Measurements from ENCODE around the gene EBF3. TPM values are rescaled to one million over a fixed set of nuclear protein-coding genes. Genes with fewer than 3 reads are reported as not detected.
A peak's percentile ranks its signal among the peaks of the same experiment; 100 is the strongest.

The EBF3 gene
- total RNA-seq, 1 donor from 2014 or later = not detected

DNA sequence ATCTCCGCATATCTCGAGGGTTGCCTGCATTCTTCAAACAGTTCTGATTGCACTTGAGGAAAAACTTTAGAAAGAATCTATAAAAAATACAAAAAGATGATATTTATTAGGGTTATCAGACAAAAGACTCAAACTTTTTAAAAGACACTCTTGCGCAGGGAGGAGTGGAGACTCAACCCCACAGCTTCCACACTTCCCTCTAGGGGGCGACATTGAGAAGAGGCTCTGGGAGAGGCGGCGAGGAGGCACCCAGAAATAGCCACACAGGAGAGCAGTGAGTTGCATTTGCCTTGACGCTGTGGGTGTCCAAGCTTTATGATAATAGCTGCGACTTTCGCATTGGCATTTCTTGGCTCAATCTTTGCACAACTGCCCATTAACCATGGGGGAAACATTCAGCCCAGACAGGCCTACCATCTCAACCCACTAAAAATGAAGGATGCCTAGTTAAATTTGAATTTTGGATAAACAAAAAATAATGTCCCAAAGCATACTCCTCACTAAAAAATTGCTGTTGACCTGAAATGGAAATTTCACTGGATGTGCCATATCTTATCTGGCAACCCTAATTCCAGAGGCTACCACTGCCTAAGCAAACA is 86.2 kb downstream of the EBF3 start:
- no peak for DNase-seq (ENCODE audit: low spot score)
- no peak for ATAC-seq

DNA sequence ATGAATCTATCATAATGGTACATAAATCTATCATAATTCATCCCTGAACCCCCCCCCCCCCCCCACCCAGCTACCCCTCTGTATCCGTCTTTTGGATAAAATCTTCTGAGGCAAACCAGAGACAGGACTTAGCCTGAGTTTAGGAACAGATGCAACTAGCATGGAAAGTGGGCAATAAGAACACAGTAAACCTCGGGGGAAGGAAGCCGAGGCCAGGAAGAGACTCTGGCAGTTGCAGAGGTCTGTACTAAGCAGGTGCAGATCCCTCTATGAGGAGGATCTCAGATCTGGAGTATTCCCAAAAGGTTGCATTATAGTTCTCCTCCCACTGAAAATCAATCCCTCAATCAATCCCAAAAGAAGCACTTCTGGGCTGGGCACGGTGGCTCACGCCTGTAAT is 87.2 kb downstream of the EBF3 start:
- ATAC-seq (no peak), DNase-seq (ENCODE audit: low spot score) (no peak)

DNA sequence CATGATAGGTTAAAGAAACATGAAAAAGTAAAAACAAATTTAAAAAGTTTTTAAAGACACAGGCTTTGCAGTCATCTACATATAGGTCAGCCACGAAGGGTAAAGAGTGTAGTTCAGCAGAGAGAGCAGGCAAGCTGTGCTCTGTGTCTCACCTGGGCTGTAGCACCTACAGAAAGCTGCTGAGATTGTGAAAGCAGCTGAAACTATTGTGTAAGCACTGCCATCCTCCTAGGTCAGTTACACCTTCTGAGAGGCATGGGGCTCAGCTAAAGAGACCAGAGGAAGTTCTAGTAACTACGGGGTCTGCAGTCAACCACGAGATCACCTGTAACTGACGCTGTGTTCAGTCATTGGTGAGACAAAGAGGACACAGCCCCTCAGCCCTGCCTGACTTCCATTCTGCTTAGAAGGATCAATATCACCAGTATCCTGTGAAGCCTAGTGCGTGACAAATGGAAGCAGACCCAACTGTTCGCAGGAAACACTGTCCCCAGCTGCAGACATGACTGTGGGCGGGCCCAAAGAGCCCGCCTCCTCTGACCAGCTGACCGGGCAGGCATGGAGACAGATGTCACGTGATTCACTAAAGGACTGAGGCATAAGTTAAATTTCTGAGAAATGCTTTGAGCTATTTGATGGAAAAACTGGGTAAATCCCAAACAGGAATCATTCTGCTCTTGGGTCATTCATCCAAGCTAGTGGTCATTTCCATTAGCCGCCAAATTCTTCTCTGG is 87.9 kb downstream of the EBF3 start:
- no peak for DNase-seq (ENCODE audit: low spot score)
- peak; percentile 75 for ATAC-seq

DNA sequence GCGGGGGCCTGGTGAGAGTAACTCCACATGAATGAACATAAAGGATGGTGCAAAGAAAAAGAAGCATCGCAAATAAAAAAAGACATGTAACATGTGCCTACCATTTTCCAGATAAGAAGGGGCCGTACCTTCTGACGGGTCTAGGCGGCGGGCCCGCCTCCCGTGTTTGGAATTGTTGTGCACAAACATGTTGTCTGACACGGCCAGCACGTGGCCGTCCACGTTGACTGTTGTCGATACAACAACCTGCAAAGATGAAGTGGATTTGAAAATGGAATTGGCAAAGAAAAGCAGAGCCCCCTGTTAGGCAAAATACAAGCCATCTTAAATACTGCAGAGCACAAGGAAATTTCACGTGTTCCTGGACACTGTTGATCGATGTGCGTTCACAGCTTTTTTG is 90.7 kb downstream of the EBF3 start:
- DNase-seq (ENCODE audit: low spot score) = no peak
- no peak for ATAC-seq

DNA sequence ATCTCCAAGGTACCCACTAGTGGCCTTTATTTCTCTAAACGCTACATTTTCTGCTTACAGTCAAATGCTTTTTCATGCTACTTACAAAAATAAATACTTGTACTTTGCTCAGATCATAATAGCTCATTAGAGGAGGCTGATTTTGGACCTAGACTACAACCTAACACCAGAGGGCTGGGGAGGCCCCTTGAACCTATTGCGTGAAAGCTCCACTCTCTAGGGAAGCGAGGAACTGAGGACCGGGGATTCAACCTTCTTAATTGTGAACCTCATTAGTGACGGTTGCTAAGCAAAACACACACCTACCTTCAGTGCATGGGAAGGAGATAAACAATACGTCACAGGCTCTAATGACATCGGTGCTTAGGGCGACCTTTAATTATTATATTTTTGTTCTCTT is 92.1 kb downstream of the EBF3 start:
- ATAC-seq (no peak), DNase-seq (ENCODE audit: low spot score) (no peak)

DNA sequence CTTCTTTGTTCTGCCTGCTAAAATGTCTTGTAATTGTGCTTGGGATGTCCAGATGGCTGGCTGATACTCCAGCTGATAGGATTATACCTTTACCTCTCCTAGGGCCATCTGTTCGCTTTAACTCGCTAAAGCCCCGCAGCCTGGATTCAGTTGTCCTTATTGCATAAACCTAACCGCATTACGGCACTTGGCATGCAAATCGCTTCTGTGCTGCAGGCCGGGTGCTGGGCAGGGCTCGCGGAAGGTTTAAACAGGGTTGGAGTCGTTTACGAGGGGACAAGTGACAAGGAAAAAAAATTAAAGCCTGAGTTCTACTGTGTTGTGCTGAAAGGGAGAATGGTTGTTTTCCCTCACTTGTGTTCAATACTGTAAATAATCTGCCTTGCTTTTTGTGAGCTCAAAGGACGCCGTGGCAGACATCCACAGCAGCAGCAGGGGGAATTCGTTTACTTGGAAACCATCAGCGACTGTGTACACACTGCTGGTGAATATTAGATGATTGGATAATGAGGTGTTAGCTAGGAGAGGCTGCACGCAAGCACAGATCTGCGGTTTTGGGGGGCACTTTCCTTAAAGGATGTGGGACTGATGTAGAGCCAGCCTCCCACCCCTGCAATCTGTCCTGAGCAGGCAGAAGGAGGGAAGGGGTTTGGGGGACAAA is 93.0 kb downstream of the EBF3 start:
- DNase-seq (ENCODE audit: low spot score) (no peak), ATAC-seq (no peak)

DNA sequence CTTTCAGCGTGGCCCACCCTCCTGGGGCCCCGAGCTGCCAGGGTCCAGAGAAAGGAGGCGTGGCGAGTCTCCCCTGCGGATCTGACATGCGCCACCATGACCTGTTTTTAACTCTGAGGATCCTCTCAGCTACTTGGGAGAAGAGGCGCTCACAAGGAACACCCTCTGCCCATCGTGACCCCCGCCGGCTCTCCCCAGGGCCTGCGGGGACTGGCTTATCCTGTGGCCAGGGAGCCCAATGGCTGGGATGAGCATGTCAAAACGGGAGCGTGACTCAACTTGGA is 93.7 kb downstream of the EBF3 start:
- DNase-seq (ENCODE audit: low spot score) (no peak), ATAC-seq (no peak)

DNA sequence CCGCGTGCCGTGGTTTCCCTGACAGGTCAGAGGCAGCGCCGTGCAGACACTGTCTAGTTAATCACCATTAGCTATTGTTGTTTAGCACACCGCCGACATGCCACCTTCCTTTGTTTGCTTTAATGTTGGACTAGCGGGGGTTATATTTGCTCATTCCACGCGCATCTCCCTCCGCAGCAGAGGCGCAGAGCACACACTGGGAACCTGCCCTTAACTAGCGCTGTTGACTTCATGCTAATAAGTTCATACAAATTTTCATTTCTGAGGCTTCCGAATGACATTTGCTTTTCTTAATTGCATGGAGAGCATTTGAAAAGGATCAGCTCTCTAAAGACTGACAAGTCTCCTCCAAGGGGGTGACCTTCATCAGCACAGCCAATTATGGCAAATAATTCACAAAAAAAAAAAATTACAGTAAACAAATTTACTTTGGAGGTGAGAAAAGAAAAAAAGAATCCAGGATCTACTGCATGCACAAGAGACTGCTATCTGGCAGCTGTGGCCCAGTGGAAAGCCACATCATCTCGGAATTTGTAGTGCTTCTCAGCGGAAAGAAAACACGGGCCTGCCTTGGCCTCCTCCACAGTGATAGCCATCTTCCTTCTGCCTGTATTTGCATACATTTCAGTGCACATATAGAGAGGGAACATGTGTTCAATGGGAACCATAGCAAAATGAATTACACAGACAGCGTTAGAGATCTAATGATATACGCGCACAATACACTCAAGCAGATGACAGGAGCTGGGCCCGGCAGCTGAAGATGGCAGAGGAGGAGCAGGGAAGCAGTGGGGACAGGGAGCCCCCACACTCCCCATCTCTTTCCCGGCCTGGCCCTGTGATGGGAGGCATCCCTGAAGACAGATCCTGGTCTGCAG is 94.2 kb downstream of the EBF3 start:
- DNase-seq (ENCODE audit: low spot score) (no peak), ATAC-seq (no peak)

DNA sequence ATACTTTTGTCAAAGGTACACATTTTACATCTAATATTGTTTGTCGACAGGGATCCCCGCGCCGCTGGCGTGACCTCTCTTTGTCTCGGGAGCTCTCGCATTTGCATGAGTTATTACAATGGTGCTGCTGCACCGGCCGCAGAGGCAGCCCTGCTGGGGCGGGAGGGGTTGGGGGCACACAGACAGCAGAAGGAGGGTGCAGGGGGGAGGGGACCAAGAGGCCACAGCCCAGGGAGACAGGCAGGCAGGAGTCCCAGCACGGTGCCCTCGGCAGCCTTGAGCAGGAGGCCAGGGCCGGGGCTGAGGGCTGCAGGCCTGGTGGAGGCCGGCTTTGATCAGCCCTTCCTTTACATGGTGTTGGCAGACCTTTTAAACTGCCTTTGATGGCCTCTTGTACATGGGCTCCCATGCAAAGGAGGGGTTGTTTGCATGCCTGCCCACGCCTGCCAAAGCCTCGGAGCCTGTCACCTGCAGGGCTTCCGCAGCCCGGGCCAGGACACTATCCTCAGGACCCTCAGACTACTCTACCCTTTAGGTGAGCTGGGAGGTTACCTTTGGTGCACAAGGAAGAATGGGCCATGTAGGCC is 95.5 kb downstream of the EBF3 start:
- ATAC-seq (no peak), DNase-seq (ENCODE audit: low spot score) (no peak)

DNA sequence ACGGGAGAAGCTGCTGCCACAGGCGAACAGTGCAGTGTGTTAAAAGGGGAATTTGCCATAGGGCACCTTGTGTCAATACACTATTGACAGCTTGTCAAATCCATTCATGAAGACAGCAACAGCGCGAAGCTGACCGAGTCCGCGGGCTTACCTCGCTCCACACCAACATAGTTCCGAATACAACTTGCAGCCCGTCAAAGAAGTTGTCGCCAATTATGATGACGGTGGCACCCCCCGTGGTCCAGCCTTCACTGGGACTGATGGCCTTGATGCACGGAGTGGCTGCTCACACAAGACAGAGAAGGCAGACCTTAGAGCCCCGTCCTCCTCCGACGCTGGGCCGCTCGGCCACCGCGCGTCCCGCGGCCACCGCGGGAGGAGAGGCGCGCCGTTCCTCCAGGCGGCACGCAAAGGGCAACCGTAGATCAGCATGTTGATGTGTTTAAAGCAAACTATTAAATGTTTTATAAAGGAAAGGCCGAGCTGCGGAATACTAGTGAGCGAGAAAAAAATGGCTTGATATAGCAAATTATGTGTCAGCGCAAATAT is 96.4 kb downstream of the EBF3 start:
- DNase-seq (ENCODE audit: low spot score) (no peak), ATAC-seq (no peak)

DNA sequence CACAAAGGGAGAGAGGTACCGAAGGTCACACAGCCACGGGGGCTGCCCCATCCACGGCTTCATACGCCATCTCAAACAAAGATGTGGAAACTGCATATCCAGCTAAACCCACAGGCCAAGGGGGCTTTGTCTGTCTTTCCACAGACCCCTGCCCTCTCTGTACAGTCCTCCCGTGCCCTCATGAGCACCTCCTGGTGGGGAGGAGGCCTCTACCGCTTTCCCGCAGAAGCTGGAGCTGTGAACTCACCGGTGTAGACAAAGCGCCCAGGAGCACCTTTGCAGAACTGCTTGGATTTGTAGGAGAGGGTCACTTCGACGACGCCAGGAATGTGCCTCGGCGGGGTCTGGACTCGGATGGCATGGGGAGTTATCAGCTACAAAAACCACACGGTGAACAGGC is 97.2 kb downstream of the EBF3 start:
- no peak for ATAC-seq
- DNase-seq (ENCODE audit: low spot score) = no peak

DNA sequence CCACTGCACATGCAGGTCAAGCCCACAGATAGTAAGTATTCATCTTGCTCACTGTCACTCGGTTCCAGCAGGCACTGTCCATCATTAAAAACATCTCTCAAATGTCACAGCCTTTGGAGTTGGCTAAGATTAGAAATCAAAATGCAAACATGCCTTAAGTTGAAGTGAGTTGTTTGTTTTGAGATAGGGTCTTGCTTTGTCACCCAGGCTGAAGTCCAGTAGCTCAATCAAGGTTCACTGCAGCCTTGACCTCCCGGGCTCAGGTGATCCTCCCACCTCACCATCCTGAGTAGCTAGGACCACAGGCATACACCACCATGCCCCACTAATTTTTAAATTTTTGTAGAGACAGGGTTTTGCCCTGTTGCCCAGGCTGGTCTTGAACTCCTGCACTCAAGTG is 98.1 kb downstream of the EBF3 start:
- DNase-seq (ENCODE audit: low spot score) (no peak), ATAC-seq (no peak)

DNA sequence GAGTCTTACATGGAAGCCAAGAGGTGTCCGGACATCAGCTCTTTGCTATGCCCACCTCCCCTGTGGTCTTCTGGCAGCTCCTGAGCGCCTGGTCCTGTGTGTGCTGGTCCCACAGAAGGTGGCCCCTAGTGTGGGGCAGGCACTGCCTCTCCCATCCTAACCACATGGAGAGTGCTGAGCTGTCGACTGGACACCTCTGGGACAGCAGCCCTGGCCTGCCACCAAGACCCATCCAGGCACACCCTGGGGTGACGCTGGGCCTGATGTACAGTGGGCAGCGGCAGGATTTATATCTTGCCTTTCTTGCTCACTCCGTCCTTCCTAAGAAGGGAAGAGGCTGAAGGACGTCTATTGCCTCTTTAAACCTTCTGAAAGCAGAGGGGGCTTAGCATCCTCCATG is 98.7 kb downstream of the EBF3 start:
- DNase-seq (ENCODE audit: low spot score) (no peak), ATAC-seq (no peak)

DNA sequence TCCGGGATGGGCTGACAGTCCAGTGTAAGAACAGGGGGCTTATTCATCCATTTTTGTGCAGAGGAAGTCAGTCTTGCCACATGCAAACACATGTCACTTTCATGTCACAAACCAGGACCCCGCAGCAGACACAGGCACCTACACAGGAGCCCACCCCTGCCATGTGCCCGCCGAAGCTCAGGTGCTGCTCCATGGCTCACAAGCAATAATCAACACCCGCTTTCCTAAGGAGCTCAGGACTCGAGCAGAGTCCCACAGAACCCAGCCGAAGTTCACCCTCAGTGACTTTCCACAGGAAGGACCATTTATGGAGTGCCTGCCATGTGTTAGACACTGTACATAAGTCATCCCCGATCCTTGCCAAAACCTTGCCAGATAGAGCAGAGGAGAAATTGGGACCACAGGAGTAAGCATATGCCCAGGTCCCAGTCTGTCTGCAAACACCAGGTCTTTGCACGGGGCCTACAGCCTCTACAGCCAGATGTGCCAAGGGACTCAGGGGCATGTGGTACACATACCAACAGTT is 99.4 kb downstream of the EBF3 start:
- ATAC-seq (no peak), DNase-seq (ENCODE audit: low spot score) (no peak)

DNA sequence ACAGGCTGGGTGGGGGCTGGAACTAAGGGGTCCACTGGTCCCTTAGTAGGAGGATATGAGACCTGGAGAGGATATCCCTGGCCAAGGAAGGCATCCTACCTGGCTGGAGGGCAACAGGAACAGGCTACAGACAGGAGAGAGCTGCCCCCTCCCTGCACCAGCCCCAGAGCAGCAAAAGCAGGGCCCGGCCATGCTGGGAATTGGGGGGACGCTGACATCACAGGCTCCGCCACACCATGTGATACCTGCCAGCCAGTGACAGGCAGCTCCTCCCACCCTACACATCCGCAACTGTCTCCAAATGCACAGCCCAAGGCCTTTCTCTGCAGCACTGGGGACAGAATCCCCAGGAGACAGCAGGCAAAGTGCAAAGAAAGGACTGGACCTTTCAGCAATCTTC is 100.0 kb downstream of the EBF3 start:
- DNase-seq (ENCODE audit: low spot score) = no peak
- no peak for ATAC-seq

DNA sequence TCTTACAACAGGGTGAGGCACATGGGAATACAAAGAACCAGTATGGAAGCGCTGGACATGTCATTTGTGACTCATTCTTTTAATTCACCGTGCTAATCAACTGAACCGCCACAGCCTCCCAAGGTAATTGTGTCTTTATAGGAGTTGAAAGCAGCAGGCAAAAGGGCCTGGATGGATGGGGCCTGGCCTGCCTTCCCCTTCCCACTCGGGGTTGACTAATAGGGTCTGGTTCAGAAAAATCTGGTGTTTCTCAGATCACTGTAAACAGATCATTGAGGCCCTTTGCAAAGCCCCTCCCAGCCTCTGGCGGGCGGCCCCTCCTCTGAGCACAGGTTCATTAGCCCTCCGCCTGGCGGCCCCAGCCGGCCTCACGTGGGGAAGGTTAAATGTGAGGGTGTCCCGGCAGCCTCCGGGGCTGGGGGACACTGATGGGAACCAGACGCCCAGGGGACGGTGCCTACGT is 100.8 kb downstream of the EBF3 start:
- ATAC-seq (no peak), DNase-seq (ENCODE audit: low spot score) (no peak)

DNA sequence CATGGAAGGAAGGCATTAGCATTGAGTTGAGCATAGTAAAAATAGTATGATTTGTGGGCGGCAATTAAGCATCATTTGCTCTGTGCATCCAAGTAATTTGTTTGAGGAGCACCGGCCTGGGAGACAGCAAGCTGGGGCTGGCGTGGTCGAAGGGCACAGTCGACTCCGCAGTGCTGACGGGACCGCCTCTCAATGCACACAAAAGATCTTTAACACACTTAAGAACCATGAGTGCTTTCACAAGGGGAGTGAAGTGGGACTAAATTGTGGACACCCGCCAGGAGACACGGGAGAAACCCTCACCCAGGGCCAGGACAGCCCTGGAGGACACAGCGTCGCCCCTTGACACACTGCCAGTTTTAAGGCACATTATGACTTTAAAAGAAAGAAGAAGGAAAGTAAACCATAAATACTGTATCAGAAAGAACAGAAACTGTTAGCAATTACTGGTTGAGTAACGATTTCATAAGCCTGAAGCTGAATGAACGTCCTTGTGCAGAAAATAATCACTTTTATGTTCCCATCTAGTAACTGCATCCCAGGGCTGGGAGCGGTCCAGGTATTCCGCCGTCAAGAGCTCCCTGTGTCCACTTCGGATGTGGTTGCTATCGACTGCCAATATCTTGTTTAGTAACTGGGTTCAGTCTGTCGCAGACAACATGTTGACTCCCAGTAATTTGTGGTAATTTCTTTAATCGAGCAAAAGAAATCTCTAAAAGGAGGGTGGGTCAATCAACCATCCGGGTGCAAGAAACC is 102.1 kb downstream of the EBF3 start:
- ATAC-seq (no peak), DNase-seq (ENCODE audit: low spot score) (no peak)

DNA sequence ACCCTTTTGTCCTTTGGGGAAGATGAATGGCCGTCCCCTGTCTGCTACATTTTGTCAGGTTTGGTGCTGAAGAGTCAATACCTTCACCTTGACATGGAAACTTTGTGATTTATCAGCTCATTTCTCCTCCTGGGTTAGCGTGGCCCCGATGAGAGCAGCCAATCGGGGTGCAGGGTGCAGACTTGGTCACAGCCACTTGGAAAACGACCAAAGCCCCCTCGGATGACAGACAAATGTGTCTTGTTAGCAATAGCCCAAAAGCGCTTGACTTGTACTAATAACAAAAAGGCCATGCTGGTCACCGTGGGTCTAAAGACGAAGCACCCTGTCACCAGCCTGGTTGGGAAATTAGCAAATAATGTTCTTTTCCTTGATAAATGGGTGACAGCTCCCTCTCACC is 103.7 kb downstream of the EBF3 start:
- ATAC-seq = no peak

DNA sequence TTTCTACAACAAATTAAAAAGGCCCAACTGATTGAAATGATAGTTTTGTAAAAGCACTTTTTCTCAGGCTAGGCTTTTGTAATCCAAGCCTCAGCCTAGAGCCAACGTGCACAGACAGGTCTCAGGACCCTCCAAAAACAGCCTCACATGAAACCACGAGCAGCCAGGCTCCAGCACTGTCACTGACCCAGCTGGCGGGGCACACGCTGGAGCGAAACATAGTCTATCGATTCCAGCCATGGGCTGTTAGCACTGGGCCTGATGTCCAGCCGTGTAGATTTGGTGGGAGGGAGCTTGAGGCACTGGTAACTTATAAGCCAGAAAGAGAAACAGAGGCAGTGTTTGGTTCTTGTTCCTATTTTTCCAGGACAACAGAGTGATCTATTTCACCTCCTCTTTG is 104.5 kb downstream of the EBF3 start:
- DNase-seq (ENCODE audit: low spot score) (no peak), ATAC-seq (no peak)

More for the DNA sequence above, 103.7 kb downstream of the EBF3 start:
- no peak for DNase-seq (ENCODE audit: low spot score)

Data from left lobe of liver (tissue), 2 donors.